Glomerular endothelial cell (primary cell): ENCODE results near the gene SERPINC1. TPM values are rescaled to one million over a fixed set of nuclear protein-coding genes. Genes with fewer than 3 reads are reported as not detected.
"Not testable (repeated sequence)": the region's sequence is repeated elsewhere in the genome, so short reads cannot be mapped to it uniquely, and the experiment has no call there.

ENCODE experiments used
- DNase-seq: peaks from one replicate; pipeline ENCODE4 v3.0.0-alpha.2; 2011; ENCODE audit warnings: low read depth, low spot score; ENCODE audit errors: extremely low read depth
- total RNA-seq: library from RNA; depleted of rRNA; stranded (reverse); fragments of >200 nt; gene quantifications from 2 replicates; pipeline ENCODE4 v1.2.3, GENCODE V29; 2015

Gene SERPINC1
- total RNA-seq, 1 donor from 2014 or later = 0.18 TPM

GRCh38 chr1:173864179-173864867 is 52.8 kb downstream of the SERPINC1 start:
- no peak for DNase-seq

DNA sequence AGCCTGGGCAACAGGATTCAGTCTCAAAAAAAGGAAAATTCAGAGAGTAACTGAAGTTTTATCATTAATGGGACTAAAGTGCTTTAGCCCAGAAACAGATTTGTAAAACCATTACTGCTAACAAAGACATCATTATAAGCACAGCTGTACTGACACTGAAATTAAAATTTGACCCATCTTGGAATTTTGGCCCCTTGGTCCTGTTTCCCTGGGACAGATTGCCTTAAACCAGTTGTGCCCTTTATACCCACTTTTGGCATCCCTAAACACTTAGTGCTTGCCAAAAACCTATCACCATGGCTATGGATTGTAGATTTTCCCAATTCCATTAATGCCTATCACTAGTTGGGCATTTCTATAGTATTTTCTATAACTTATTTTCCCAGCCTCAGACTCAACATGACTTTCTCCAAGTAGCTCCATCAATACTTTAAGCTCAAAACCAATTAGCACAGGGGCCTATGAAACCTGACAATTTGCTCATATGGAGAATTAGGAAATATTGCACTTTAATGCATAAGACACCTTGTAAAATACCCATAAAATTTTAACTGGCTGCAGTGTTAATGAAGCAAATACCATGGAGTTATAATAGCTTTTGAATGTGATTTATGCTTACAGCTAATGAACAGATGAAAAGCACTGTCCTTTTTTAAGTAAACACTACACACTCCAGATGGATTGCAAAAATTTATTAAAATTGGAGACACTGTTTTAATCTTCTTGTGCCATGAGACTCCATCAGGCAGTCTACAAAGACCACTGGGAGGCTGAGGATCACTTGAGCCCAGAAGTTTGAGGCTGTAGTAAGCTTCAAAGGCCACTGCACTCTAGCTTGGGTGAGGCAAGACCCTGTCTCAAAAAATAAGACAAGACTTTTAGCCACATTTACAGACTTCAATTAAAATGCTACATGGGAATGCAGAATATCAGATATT is 53.6 kb downstream of the SERPINC1 start:
- DNase-seq = no peak

DNA sequence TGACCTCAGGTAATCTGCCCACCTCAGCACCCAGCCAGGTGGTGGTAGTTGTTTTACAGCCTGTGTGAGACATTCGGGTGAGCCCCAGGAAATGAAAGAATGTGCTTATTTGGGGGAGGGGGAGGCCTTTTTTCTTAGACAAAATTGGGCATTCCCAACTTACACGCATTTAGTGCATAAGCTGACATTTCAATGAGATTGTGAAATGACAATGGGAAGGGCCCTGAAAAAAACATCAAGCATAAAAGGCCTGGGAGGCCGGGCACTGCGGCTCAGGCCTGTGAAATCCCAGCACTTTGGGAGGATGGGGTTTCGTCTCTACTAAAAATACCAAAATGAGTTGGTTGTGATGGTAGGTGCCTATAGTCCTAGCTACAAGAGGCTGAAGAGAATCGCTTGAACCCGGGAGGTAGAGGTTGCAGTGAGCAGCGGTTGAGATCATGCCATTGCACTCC is 54.3 kb downstream of the SERPINC1 start:
- no peak for DNase-seq

GRCh38 chr1:173862146-173862768 is 54.9 kb downstream of the SERPINC1 start:
- DNase-seq = not testable (repeated sequence)

DNA sequence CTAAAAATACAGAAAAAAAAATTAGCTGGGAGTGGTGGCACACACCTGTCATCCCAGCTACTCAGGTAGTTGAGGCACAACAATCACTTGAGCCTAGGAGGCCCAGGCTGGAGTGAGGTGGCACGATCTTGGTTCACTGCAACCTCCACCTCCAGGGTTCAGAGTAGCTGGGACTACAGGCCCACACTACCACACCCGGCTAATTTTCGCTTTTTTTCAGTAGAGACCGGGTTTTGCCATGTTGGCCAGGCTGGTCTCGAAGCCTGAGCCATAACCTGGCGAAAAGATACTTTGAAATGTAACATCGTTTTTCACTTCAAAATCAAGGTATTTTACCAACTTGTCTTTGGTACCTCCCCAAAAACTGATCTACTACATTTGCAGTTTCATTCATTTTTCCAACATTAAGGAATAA is 55.4 kb downstream of the SERPINC1 start:
- no peak for DNase-seq

DNA sequence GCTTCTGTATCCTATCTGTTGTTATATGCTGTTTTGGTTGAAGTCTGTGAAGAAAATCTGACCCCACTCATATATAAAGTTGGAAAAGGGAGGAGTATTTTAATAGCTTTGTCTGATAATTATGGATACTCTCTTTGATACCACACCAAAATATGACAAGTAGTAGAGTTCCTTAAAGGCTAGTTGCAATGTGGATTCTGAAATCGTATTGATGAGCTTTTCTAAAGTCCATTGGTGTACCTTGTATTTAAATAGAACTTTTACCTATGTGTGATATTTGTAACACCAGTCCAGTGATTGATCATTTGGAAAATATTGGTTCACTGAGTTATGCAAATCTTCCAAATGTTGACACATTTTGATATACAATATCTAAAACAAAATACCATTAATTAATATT is 57.1 kb downstream of the SERPINC1 start:
- DNase-seq = no peak

DNA sequence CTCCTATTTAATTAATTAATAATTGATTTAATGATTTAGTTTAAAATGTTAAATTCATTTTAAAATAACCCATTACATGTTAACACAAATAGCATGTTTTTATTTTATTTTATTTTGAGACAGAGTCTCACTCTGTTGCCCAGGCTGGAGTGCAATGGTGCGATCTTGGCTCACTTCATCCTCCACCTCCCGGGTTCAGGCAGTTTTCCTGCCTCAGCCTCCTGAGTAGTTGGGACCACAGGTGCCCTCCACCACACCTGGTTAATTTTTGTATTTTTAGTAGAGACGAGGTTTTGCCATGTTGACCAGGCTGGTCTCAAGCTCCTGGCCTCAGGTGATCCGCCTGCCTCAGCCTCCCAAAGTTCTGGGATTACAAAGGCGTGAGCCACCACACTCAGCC is 57.6 kb downstream of the SERPINC1 start:
- DNase-seq = not testable (repeated sequence)

- DNase-seq = no peak
Measured at GRCh38 chr1:173857363-173857917, 59.7 kb downstream of the SERPINC1 start.

- DNase-seq = no peak
Measured at GRCh38 chr1:173856903-173857302, 60.2 kb downstream of the SERPINC1 start.

- no peak for DNase-seq
Measured at GRCh38 chr1:173856014-173856413, 61.1 kb downstream of the SERPINC1 start.

Other genes with a start within 250 kb of the SERPINC1 start
- gene ANKRD45, start 247.5 kb downstream of the SERPINC1 start, total RNA-seq = 0.64 TPM in 1 of 2 replicates, not detected in the other
- 23.0 and 29.4 TPM in 2 replicates for gene KLHL20, start 202.3 kb downstream of the SERPINC1 start, total RNA-seq
- 18.8 and 18.9 TPM in 2 replicates for gene DARS2, start 92.7 kb downstream of the SERPINC1 start, total RNA-seq
- gene CENPL, start 92.4 kb downstream of the SERPINC1 start, total RNA-seq = 5.3 and 5.4 TPM in 2 replicates
- 229 and 265 TPM in 2 replicates for gene GAS5, start 49.3 kb downstream of the SERPINC1 start, total RNA-seq
- gene ZBTB37, start 48.9 kb downstream of the SERPINC1 start, total RNA-seq = 4.6 and 5.0 TPM in 2 replicates
- 14.5 and 22.8 TPM in 2 replicates for gene RC3H1, start 105.0 kb upstream of the SERPINC1 start, total RNA-seq
- 26.6 and 29.5 TPM in 2 replicates for gene RABGAP1L, start 242.2 kb upstream of the SERPINC1 start, total RNA-seq